Thyroid gland (tissue), 4 donors: Measurements from ENCODE around the gene SERPINB3. TPM values are rescaled to one million over a fixed set of nuclear protein-coding genes. Genes with fewer than 3 reads are reported as not detected.
"Not testable (repeated sequence)": the region's sequence is repeated elsewhere in the genome, so short reads cannot be mapped to it uniquely, and the experiment has no call there.

Experiments
- DNase-seq, 2 donors: peaks; one replicate each; pipeline ENCODE4 v3.0.0-alpha.2; 2019
- H3K27ac ChIP-seq, 3 donors: fragments of 200-600 bp; sonication (generic); 1 replicate in 2 of 3; 2 replicates in 1 of 3; pipeline ENCODE4 v1.5.1; 2016 to 2019; ENCODE audit warnings: mild to moderate bottlenecking in 1 of 3, moderate library complexity in 1 of 3
- H3K27me3 ChIP-seq: fragments of 200-600 bp; sonication (generic); one replicate; pipeline ENCODE4 v1.5.1; 2019
- H3K36me3 ChIP-seq, 2 donors: fragments of 200-600 bp; sonication (generic); one replicate each; pipeline ENCODE4 v1.5.1; 2016 to 2019
- H3K4me1 ChIP-seq, 2 donors: fragments of 200-600 bp; sonication (generic); one replicate each; pipeline ENCODE4 v1.5.1; 2017 to 2019
- H3K4me3 ChIP-seq, 3 donors: fragments of 200-600 bp; sonication (generic); replicated peaks in 1 of 3; 1 replicate in 2 of 3; 2 replicates in 1 of 3; pipeline ENCODE4 v1.5.1; 2016; ENCODE audit warnings: mild to moderate bottlenecking in 1 of 3
- H3K9me3 ChIP-seq: fragments of 200-600 bp; sonication (generic); one replicate; pipeline ENCODE4 v1.5.1; 2017
- CTCF ChIP-seq, 6 experiments: fragments of 200-600 bp in 3 of 6; fragments of 450-650 bp in 3 of 6; sonication (generic) in 3 of 6; IDR thresholded peaks; one replicate each; pipeline ENCODE4 v1.5.1; 2016 to 2019; ENCODE audit warnings: antibody characterized with exemption in 6 of 6, mild to moderate bottlenecking in 2 of 6, inconsistent platforms in 1 of 6, moderate library complexity in 1 of 6
- POLR2A ChIP-seq, 2 donors: fragments of 450-650 bp; IDR thresholded peaks; one replicate each; pipeline ENCODE4 v1.6.1; 2017; ENCODE audit warnings: antibody characterized with exemption in 2 of 2, mild to moderate bottlenecking in 2 of 2, moderate library complexity in 1 of 2
- WGBS, 2 donors: methylation state at CpG; one replicate each; pipeline ENCODE4 v1.1.5; 2017; 5-methylcytosine and 5-hydroxymethylcytosine counted together
- intact Hi-C: fragments of 100-400 bp; cut with DNase I; formaldehyde crosslinking; loops from one replicate; pipeline ENCODE4 v1.15.1; 2023
- total RNA-seq, 4 donors: library from RNA; depleted of rRNA; stranded (reverse); fragments of >200 nt; gene quantifications; one replicate each; pipeline ENCODE4 v1.2.3, GENCODE V29; 2016

Gene SERPINB3
- total RNA-seq, 4 donors from 2014 or later: not detected

- Histone ChIP-seq H3K27ac (no peak overlapping the region), H3K4me1 (no peaks in the 10 kb centered on the region), H3K27me3 (no peaks in the 10 kb centered on the region), H3K4me3 (no peak overlapping the region), H3K9me3 (no peaks in the 10 kb centered on the region), H3K36me3 (no peaks in the 10 kb centered on the region)
- TF ChIP-seq CTCF (IDR thresholded peaks at IDR 0.05) (no peak), POLR2A (IDR thresholded peaks at IDR 0.05) (no peak)
- DNase-seq: no peak
- intact Hi-C loops: no loop called here
Observed at GRCh38 chr18:63646936-63647335, 14.8 kb downstream of the SERPINB3 start.

DNA sequence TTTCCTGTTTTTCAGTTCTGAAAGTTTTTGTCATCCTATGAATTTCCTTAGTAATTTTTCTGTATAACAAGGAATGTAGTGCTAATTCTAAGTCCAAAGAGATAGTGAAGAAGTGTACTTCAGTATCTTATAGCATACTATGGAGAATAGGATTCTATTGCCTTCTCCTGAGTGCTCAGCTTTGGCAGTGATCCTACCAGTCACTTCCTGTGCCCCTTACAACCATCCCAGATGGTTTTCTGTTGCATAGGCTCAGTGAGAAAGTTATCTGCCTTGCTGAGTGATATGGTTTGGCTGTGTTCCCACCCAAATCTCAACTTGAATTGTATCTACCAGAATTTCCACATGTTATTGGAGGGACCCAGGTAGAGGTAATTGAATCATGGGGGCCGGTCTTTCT is 17.0 kb downstream of the SERPINB3 start:
- H3K27me3 ChIP-seq, H3K36me3 ChIP-seq, H3K27ac ChIP-seq, H3K9me3 ChIP-seq, H3K4me3 ChIP-seq, H3K4me1 ChIP-seq, DNase-seq, intact Hi-C loops: not testable (repeated sequence)
- WGBS, 2 donors: 91 to 100% methylated on average over 1 of the region's 1 CpG

- WGBS, 2 donors: 89 to 94% methylated on average over 1 to 2 of the region's 2 CpGs
Observed at GRCh38 chr18:63644142-63644541, 17.6 kb downstream of the SERPINB3 start, which contains the start of gene SERPINB4. Gene SERPINB4 (minus strand): TSS chr18:63644256. CDS start chr18:63643577, 679 bp downstream.

GRCh38 chr18:63642668-63643356 is 18.9 kb downstream of the SERPINB3 start:
- H3K36me3 ChIP-seq, H3K9me3 ChIP-seq, H3K27me3 ChIP-seq, H3K4me1 ChIP-seq, DNase-seq, H3K27ac ChIP-seq, H3K4me3 ChIP-seq, intact Hi-C loops: not testable (repeated sequence)
- WGBS, 2 donors: 94 to 97% methylated on average over 4 of the region's 4 CpGs

More at GRCh38 chr18:63644142-63644541, 17.6 kb downstream of the SERPINB3 start, which contains the start of gene SERPINB4:
- intact Hi-C loops, H3K36me3 ChIP-seq, DNase-seq, H3K9me3 ChIP-seq, H3K27ac ChIP-seq, H3K27me3 ChIP-seq, H3K4me1 ChIP-seq, H3K4me3 ChIP-seq: not testable (repeated sequence)

- not testable (repeated sequence) for H3K4me3 ChIP-seq, DNase-seq
Observed at GRCh38 chr18:63641157-63641680, 20.5 kb downstream of the SERPINB3 start.

DNA sequence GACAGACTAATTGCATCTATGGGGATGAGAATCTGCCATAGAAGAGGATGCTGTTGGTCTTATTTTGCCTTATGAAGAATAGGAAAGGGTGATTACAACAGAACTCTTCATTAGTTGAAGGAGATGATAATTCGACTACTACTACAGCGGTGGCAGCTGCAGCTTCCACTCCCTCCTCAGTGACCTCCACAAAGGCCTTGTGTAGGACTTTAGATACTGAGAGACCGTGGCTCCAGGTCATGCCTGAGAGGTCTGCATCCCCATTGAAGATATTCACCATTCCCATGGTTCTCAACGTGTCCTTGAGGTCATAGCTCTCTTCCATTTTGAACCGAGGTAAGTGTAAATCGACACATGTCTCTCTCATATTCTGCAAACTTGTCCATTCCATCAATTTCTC is 24.0 kb downstream of the SERPINB3 start:
- Histone ChIP-seq H3K27ac (no peak overlapping the region), H3K27me3 (no peaks in the 10 kb centered on the region), H3K9me3 (no peaks in the 10 kb centered on the region), H3K4me1 (no peaks in the 10 kb centered on the region), H3K36me3 (no peaks in the 10 kb centered on the region), H3K4me3 (no peak overlapping the region)
- TF ChIP-seq CTCF (IDR thresholded peaks at IDR 0.05) (no peak), POLR2A (IDR thresholded peaks at IDR 0.05) (no peak)
- intact Hi-C loops: no loop called here
- no peak for DNase-seq
- 83 to 88% methylated on average over 6 of the region's 6 CpGs for WGBS, 2 donors

More at GRCh38 chr18:63641157-63641680, 20.5 kb downstream of the SERPINB3 start:
- H3K4me1 ChIP-seq, H3K9me3 ChIP-seq, H3K36me3 ChIP-seq, H3K27me3 ChIP-seq, H3K27ac ChIP-seq, intact Hi-C loops: not testable (repeated sequence)
- WGBS, 2 donors: 91 to 95% methylated on average over 4 of the region's 4 CpGs

GRCh38 chr18:63627819-63628218 is 33.9 kb downstream of the SERPINB3 start:
- DNase-seq: no peak
- TF ChIP-seq POLR2A (IDR thresholded peaks at IDR 0.05): no peak
- no peak for TF ChIP-seq CTCF (IDR thresholded peaks at IDR 0.05)
- H3K9me3 ChIP-seq: no peaks in the 10 kb centered on the region
- H3K36me3 ChIP-seq: no peaks in the 10 kb centered on the region
- H3K27ac ChIP-seq: no peak overlapping the region
- H3K4me3 ChIP-seq: no peak overlapping the region
- H3K27me3 ChIP-seq: no peaks in the 10 kb centered on the region
- intact Hi-C loops: no loop called here
- no peaks in the 10 kb centered on the region for H3K4me1 ChIP-seq
